ENCODE data around the gene MAMLD1.

MAMLD1 gene

DNA sequence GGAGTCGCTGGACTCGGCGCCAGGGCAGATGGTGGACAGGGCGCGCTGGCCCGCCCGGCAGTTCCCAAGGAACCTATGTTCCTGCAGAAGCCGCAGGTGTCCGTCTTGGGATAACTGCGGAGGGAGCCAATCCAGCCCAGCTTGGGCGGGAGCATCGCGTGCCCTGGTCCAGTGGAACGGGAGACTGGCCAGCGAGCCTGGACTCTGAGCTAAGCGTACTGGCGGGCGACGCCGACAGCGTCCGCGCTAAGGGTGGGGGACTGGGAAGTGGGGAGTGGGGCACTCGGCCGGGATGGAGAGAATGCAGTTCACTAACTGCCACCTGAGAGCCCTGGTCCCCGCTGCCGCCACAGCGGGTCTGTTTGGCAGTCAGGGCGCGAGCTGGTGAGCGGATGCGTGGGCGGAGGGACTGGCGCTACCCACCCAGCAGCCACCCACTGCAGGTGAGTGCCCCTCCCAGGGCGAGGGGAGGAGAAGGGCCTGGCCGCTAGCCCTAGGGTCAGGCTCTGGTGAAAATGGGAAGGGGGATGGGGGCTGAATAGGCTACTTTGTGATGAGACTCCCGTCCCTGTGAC lies 1.3 kb upstream of the MAMLD1 start:
- Histone ChIP-seq H3K23ac (ENCODE audit: low read length) (no peak overlapping the region), H3K79me1 (ENCODE audit: low read length) (no peaks in the 10 kb centered on the region), H3K27ac (ENCODE audit: low read depth, low read length) (no peak overlapping the region), H3K79me2 (ENCODE audit: control insufficient read depth, insufficient read depth, low read length) (no peaks in the 10 kb centered on the region), H3K27me3 (ENCODE audit: insufficient read depth, low read length, poor library complexity) (peaks cover 6% of the 10 kb centered on the region), H4K5ac (ENCODE audit: low read length) (no peak overlapping the region), H2BK15ac (replicated peaks; ENCODE audit: low read depth) (no peak overlapping the region), H2BK5ac (ENCODE audit: low read length) (no peak overlapping the region), H3K4me1 (ENCODE audit: control insufficient read depth, low read depth, low read length) (no peaks in the 10 kb centered on the region), H3K4ac (ENCODE audit: low read depth, low read length) (no peak overlapping the region), H3K56ac (ENCODE audit: low read length) (peak overlapping the region; percentile 22), H3K4me3 (ENCODE audit: low read length) (peak overlapping the region; percentile 13), H4K8ac (ENCODE audit: low read depth, low read length) (no peak overlapping the region), H2AK5ac (ENCODE audit: low read length) (no peak overlapping the region), H3K36me3 (ENCODE audit: control insufficient read depth, insufficient read depth, low read length) (no peaks in the 10 kb centered on the region), H3K9ac (ENCODE audit: low read length) (peak overlapping the region; percentile 59), H2BK120ac (ENCODE audit: low read depth, low read length) (no peak overlapping the region), H3K4me2 (ENCODE audit: low read length) (peak overlapping the region; percentile 29), H3K18ac (ENCODE audit: low read length) (no peak overlapping the region)
- peak; percentile 1 for DNase-seq
- WGBS (ENCODE audit: extremely low coverage, insufficient coverage, low lambda C conversion rate), result no CpG with 5 or more reads among the region's 37 CpGs

DNA sequence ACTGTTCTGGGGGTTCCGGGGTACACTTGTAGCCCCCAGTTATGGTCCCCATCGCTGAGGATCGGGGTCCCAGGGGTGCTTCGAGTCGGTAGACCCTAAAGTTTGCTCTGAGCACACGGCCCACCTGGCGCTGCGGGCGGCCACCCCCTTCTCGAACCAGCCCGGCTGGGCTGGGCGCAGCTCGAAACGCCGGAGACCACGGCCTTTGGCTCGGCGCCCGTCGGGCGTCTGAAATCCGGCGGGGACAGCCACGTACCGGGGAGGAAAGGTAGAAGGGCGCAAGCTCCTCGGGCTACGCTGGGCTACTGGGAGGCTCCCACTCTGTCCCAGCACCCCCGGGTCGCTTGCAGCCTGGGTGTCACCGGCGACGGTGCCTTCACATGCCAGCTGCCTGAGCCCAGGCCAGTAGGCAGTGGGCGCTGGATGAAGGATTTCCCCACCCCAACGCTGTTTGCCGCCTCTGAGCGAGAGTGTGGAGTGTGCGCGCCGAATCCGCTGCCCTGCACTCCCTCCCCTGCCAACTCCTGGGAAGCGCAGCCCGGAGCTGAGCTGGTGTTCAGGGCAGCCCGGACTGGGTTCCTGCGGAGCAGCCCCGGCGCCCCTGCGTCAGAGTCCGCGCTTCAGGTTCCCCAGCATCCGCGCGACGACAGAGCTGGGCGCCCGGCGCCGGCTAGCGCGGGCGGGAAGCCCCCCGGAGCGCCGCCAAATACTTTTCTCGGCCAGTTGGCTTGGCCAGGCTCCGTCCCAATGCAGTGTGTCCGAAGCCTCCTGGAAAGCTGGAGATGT lies 637 bp downstream of the MAMLD1 start:
- Histone ChIP-seq H2BK5ac (ENCODE audit: low read length) (no peak overlapping the region), H3K79me2 (ENCODE audit: control insufficient read depth, insufficient read depth, low read length) (no peaks in the 10 kb centered on the region), H2BK120ac (ENCODE audit: low read depth, low read length) (no peak overlapping the region), H3K4me2 (ENCODE audit: low read length) (peak overlapping the region; percentile 48), H3K4me3 (ENCODE audit: low read length) (peak overlapping the region; percentile 53), H3K23ac (ENCODE audit: low read length) (no peak overlapping the region), H3K18ac (ENCODE audit: low read length) (no peak overlapping the region), H2BK15ac (replicated peaks; ENCODE audit: low read depth) (no peak overlapping the region), H3K36me3 (ENCODE audit: control insufficient read depth, insufficient read depth, low read length) (no peaks in the 10 kb centered on the region), H3K4ac (ENCODE audit: low read depth, low read length) (peak overlapping the region; percentile 57), H3K27me3 (ENCODE audit: insufficient read depth, low read length, poor library complexity) (peaks cover 6% of the 10 kb centered on the region), H3K9ac (ENCODE audit: low read length) (peak overlapping the region; percentile 66), H3K4me1 (ENCODE audit: control insufficient read depth, low read depth, low read length) (no peaks in the 10 kb centered on the region), H3K79me1 (ENCODE audit: low read length) (no peaks in the 10 kb centered on the region), H4K8ac (ENCODE audit: low read depth, low read length) (no peak overlapping the region), H3K27ac (ENCODE audit: low read depth, low read length) (no peak overlapping the region), H2AK5ac (ENCODE audit: low read length) (no peak overlapping the region), H3K56ac (ENCODE audit: low read length) (peak overlapping the region; percentile 79), H4K5ac (ENCODE audit: low read length) (no peak overlapping the region)
- WGBS (ENCODE audit: extremely low coverage, insufficient coverage, low lambda C conversion rate), result no CpG with 5 or more reads among the region's 67 CpGs
- peak; percentile 34 for DNase-seq

DNA sequence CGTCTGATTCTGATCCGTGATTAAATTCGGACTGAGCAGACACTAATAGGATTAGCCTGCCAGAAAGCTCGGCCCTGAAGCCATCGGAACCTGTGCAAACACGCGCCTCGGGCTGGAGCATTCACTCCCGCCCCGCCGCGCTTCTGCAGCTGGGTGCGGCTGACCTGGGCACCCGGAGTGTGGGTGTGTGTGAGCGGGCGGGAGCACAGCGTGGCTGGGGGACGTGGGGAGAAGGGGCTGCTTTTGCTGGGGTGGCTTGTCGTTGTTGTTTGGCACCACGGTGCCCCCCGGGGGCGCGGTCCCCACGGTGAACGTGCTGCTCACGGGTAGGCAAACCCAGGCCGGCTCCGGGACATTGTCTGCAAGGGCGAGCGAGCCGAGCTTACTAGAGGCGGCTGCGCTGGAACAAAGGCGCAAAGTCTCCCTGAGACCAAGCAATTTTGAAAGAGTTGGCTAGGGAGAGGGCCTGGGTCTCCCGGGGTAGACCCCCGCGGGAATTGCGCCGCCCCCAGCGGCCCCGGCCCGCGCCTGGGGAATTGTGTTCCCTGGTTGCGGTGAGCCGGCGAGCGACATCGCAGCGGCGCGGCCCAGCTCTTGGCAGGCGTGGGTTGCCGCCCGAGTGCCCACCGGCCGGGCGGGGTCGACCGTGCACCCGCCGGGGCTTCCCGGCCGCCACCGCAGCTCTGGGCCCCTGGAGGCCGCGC lies 1.4 kb downstream of the MAMLD1 start:
- H3K36me3 ChIP-seq (ENCODE audit: control insufficient read depth, insufficient read depth, low read length), result no peaks in the 10 kb centered on the region
- H3K56ac ChIP-seq (ENCODE audit: low read length), result peak overlapping the region; percentile 70
- no peak overlapping the region for H2BK15ac ChIP-seq (replicated peaks; ENCODE audit: low read depth)
- no peak overlapping the region for H3K4ac ChIP-seq (ENCODE audit: low read depth, low read length)
- no peak overlapping the region for H4K5ac ChIP-seq (ENCODE audit: low read length)
- H3K4me2 ChIP-seq (ENCODE audit: low read length), result peak overlapping the region; percentile 48
- H3K23ac ChIP-seq (ENCODE audit: low read length), result no peak overlapping the region
- peak overlapping the region; percentile 77 for H3K18ac ChIP-seq (ENCODE audit: low read length)
- no peak overlapping the region for H2BK5ac ChIP-seq (ENCODE audit: low read length)
- DNase-seq, result peak; percentile 14
- peak overlapping the region; percentile 53 for H3K4me3 ChIP-seq (ENCODE audit: low read length)
- H3K27me3 ChIP-seq (ENCODE audit: insufficient read depth, low read length, poor library complexity), result peaks cover 6% of the 10 kb centered on the region
- H2AK5ac ChIP-seq (ENCODE audit: low read length), result no peak overlapping the region
- no peak overlapping the region for H4K8ac ChIP-seq (ENCODE audit: low read depth, low read length)
- WGBS (ENCODE audit: extremely low coverage, insufficient coverage, low lambda C conversion rate), result no CpG with 5 or more reads among the region's 66 CpGs
- H3K79me2 ChIP-seq (ENCODE audit: control insufficient read depth, insufficient read depth, low read length), result no peaks in the 10 kb centered on the region
- H3K9ac ChIP-seq (ENCODE audit: low read length), result peak overlapping the region; percentile 66
- H3K4me1 ChIP-seq (ENCODE audit: control insufficient read depth, low read depth, low read length), result no peaks in the 10 kb centered on the region
- no peak overlapping the region for H3K27ac ChIP-seq (ENCODE audit: low read depth, low read length)
- H3K79me1 ChIP-seq (ENCODE audit: low read length), result no peaks in the 10 kb centered on the region
- no peak overlapping the region for H2BK120ac ChIP-seq (ENCODE audit: low read depth, low read length)

DNA sequence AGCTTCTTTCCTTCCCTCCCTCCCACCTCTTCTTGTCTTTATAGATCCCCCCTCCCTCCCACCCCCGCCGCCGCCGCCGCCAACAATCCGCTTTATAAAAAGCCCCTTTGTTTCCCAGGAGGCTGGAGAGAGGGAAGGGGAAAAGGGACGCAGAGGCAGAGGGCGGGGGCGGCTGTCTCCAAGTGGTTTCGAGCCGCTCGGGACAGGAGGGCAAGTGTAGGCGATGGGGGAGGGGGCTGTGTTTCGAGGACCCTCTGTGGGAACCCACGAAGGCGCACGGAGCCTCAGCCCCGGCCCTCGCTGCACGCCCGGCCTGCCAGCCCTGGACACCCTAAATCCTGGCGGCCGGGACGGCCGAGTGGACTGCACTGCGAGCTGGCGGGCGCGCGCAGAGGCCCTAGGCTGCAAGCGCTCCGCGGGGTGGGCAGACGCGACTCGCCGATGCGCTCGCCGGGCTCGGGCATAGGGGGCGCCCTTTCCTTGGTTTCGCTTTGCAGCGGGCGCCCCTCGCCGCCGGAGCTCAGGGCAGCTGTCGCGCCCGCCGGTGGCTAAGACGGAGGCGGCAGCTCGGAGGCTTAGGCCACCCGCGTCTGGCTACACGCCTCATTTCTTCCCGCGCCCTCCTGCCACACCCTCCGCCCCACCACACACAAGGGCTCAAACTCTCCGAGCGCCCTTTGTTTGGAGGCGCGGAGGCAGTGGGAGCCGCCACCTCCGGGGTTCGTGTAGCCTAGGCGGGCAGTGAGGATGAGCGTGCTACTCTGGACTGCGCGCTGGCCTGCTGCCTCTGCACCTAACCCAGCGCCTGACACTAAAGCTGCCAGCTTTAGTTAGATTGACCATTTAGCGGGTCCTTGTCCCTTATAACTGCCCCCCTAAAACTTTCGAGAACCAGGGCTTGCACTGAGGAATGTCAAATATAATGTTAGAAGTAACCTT lies 2.2 kb downstream of the MAMLD1 start:
- no CpG with 5 or more reads among the region's 75 CpGs for WGBS (ENCODE audit: extremely low coverage, insufficient coverage, low lambda C conversion rate)
- H3K79me1 ChIP-seq (ENCODE audit: low read length), result no peaks in the 10 kb centered on the region
- no peak overlapping the region for H4K5ac ChIP-seq (ENCODE audit: low read length)
- H3K36me3 ChIP-seq (ENCODE audit: control insufficient read depth, insufficient read depth, low read length), result no peaks in the 10 kb centered on the region
- no peak overlapping the region for H3K4me3 ChIP-seq (ENCODE audit: low read length)
- peak overlapping the region; percentile 34 for H3K4me2 ChIP-seq (ENCODE audit: low read length)
- H3K27me3 ChIP-seq (ENCODE audit: insufficient read depth, low read length, poor library complexity), result peaks cover 6% of the 10 kb centered on the region
- no peak overlapping the region for H2BK5ac ChIP-seq (ENCODE audit: low read length)
- H2BK15ac ChIP-seq (replicated peaks; ENCODE audit: low read depth), result no peak overlapping the region
- no peak overlapping the region for H3K18ac ChIP-seq (ENCODE audit: low read length)
- H3K56ac ChIP-seq (ENCODE audit: low read length), result peak overlapping the region; percentile 81
- H3K4me1 ChIP-seq (ENCODE audit: control insufficient read depth, low read depth, low read length), result no peaks in the 10 kb centered on the region
- no peaks in the 10 kb centered on the region for H3K79me2 ChIP-seq (ENCODE audit: control insufficient read depth, insufficient read depth, low read length)
- no peak overlapping the region for H3K27ac ChIP-seq (ENCODE audit: low read depth, low read length)
- no peak overlapping the region for H3K23ac ChIP-seq (ENCODE audit: low read length)
- no peak overlapping the region for H2BK120ac ChIP-seq (ENCODE audit: low read depth, low read length)
- H4K8ac ChIP-seq (ENCODE audit: low read depth, low read length), result no peak overlapping the region
- H2AK5ac ChIP-seq (ENCODE audit: low read length), result no peak overlapping the region
- no peak overlapping the region for H3K4ac ChIP-seq (ENCODE audit: low read depth, low read length)
- DNase-seq, result peak; percentile 51
- H3K9ac ChIP-seq (ENCODE audit: low read length), result peak overlapping the region; percentile 62

DNA sequence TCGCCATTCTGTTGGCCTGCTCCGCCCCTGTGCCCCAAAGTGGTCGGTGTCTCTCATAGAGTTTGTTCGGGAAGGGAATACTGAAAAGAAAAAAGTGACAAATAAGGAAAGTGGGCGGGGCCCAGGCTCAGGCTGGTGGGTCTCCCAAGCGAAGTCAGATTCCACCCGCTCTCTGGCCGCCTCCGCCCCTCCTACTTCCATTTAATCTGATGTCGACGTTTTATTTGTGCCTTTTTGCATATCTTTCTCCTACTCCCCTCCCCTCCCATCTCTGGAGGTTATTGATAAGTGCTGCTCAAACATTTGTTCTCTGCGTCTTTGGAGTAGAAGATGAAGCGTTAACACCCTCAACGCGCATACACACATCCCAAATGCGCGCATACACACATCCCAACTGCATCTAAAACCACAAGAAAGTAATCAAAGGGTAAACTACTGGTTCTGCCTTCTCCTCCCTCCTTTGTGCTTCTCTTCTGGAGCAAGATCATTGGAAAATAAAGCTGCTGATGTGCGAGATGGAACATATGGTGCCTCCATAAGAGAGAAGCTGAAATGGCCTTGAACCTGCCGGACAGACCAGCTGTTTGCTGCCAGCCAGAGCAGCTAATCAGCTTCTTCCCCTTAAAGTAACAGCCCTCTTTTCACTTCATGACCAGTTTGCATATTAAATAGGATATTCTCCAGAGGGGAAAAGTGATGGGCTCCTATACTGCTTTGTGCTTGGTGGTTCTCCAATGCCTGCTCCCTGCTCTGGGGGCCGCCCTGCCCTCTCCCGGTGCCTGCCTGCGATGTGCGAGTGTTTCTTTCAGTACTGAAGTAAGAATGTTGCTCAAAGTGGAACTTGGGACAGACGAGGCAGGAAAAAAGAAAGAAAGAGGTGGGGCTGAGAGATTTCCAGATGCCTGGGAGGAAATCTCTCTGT lies 3.1 kb downstream of the MAMLD1 start:
- Histone ChIP-seq H3K56ac (ENCODE audit: low read length) (no peak overlapping the region), H3K4me1 (ENCODE audit: control insufficient read depth, low read depth, low read length) (no peaks in the 10 kb centered on the region), H3K18ac (ENCODE audit: low read length) (no peak overlapping the region), H3K27ac (ENCODE audit: low read depth, low read length) (no peak overlapping the region), H3K4me3 (ENCODE audit: low read length) (no peak overlapping the region), H3K4ac (ENCODE audit: low read depth, low read length) (no peak overlapping the region), H3K9ac (ENCODE audit: low read length) (no peak overlapping the region), H2BK5ac (ENCODE audit: low read length) (no peak overlapping the region), H3K79me2 (ENCODE audit: control insufficient read depth, insufficient read depth, low read length) (no peaks in the 10 kb centered on the region), H2BK120ac (ENCODE audit: low read depth, low read length) (no peak overlapping the region), H3K27me3 (ENCODE audit: insufficient read depth, low read length, poor library complexity) (peaks cover 6% of the 10 kb centered on the region), H3K79me1 (ENCODE audit: low read length) (no peaks in the 10 kb centered on the region), H2AK5ac (ENCODE audit: low read length) (no peak overlapping the region), H2BK15ac (replicated peaks; ENCODE audit: low read depth) (no peak overlapping the region), H4K5ac (ENCODE audit: low read length) (no peak overlapping the region), H3K4me2 (ENCODE audit: low read length) (peak overlapping the region; percentile 37), H4K8ac (ENCODE audit: low read depth, low read length) (no peak overlapping the region), H3K36me3 (ENCODE audit: control insufficient read depth, insufficient read depth, low read length) (no peaks in the 10 kb centered on the region), H3K23ac (ENCODE audit: low read length) (no peak overlapping the region)
- no CpG with 5 or more reads among the region's 24 CpGs for WGBS (ENCODE audit: extremely low coverage, insufficient coverage, low lambda C conversion rate)
- peak; percentile 55 for DNase-seq

All from mesendoderm (in vitro differentiated cells).